GM21360 (cell line): ENCODE measurements around the gene TRIP4.
"Not testable (repeated sequence)": the region's sequence is repeated elsewhere in the genome, so short reads cannot be mapped to it uniquely, and the experiment has no call there.

ENCODE experiments used
- ATAC-seq: cut with Tn5 transposase; IDR thresholded peaks from one replicate; pipeline ENCODE4 v1.9.1; 2021; ENCODE audit warnings: mild to moderate bottlenecking, moderate library complexity; ENCODE audit not compliant: unreplicated experiment

Gene TRIP4

DNA sequence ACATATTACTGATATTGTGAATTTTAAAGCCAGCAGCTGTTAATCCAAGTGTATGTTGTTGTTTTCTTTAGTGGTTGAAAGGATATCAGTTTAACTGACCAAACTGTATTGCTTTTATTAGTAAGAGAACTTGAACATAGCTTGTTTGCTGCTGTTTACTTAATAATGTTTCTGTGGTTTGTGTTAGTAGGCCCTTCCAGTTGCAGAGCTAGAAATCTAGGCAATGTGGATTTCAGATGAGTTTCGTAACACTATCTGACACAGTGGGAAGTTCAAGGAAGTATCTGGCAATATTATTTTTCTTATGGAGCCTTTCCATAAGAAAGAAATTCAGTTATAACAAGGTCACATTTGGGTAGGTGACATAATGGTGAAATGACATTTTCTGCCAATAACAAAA, 91.2 kb downstream of the TRIP4 start:
- ATAC-seq = no peak

GRCh38 chr15:64480891-64481290, 93.3 kb downstream of the TRIP4 start:
- no peak for ATAC-seq

DNA sequence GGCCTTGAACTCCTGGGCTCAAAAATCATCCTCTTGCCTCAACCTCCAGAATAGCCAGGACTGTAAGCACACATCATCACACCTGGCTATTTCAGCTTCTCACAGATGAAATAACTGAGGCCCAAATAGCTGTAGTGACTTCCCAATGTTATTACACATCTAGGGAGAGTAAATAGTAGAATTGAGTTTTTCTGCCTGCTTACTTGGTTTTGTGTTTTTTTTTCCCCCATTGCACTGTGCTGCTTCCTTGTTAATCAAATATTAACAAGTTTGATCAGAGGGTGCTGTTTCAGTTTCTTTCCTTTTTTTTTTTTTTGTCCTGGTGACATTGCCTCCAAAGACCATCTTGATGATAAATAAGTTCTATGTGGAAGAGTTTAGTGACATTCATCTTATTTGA, 96.1 kb downstream of the TRIP4 start:
- no peak for ATAC-seq

- ATAC-seq = no peak
Observed at GRCh38 chr15:64485796-64486195, 98.2 kb downstream of the TRIP4 start.

GRCh38 chr15:64490598-64491259, 103.1 kb downstream of the TRIP4 start:
- no peak for ATAC-seq

- no peak for ATAC-seq
Observed at GRCh38 chr15:64493641-64494040, 106.0 kb downstream of the TRIP4 start.

DNA sequence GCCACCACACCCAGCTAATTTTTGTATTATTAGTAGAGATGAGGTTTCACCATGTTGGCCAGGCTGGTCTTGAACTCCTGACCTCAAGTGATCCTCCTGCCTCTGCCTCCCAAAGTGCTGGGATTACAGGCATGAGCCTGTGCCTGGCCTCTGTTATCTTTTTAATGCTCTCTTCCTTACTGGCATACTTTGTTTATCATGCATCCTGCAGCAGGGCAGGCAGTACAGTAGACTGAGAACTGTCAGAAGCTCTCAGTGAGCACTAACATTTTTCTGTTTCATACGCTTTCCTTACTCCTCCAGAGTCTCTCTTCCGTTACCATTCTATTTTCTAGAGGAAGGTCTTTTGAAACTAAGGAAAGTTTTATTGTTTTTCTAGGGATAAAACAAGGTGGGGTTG, 108.3 kb downstream of the TRIP4 start:
- ATAC-seq = not testable (repeated sequence)

DNA sequence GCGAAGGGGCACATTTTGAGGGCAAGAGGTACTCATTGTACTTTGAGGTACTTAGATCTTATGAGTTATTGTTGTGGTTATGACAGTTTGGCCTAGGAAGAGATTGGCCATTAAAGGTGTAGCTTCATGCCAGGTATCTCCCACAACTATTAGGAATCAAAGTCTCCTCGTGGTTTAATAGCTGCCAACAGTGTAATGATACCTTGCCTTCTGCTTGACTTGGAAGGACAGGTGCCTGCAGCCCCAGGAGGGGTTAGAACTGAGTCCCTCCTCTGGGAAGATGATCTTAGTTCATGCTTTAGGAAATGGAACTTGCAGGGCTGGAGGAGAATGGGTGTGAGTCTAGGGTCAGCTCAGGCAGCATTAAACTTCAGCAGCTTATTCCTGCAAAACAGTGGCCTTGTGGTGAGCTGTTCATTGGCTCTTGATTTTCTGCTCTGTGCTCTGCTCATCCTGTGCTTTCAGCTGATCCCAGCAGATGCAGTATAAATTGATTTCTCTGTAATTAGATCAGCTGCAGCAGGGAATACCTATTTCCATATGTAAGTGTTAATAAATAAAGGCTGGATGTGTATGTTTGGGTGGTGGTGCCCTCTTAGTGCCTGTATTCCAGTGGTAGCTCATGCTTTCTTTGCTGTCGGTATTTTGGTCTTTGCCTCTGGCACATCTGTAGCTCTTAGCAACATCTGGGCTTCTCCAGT, 113.2 kb downstream of the TRIP4 start:
- no peak for ATAC-seq

DNA sequence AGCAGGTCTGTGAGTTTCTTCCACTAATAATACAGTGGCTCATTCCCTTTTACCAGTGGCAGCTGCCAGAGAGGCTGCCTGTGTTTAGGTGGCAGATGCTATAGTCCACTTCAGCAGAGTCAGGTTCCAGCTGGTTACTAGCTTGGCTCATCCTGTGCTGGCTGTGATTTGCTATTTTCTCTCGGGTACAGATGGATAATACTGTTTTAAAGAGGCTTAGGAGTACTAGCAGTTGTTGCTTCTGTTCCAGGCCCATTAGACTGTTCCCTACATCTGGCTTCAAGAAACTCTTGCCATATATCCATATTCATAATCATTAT, 113.7 kb downstream of the TRIP4 start:
- ATAC-seq = no peak

GRCh38 chr15:64502151-64502550, 114.5 kb downstream of the TRIP4 start:
- no peak for ATAC-seq

- ATAC-seq = no peak
Observed at GRCh38 chr15:64502551-64502950, 114.9 kb downstream of the TRIP4 start.

DNA sequence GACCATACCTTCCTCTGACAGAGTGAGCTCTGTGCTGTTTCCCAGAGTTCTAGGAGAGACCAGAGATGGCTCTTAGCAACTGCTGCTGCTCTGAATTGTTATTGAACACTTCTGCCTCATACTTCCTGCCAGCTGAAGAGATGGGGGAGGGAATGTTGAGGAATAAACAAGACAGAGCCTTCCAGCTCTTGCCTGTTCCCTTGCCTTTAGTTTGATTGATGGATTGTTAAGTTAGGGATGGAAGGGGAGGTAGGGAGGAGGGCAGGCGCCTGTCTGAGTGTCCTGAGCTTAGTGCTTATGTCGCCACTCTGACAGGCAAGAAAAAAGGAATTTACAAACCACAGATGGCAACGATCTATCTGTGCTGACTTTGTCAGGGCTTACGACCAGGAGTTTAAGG, 115.6 kb downstream of the TRIP4 start:
- ATAC-seq = no peak

GRCh38 chr15:64503640-64504039, 116.0 kb downstream of the TRIP4 start:
- ATAC-seq = no peak
